SU-DHL-6 (cell line): Measurements from ENCODE around the gene H3-3A.

Source experiments
- H2AFZ ChIP-seq: fragments of 200-600 bp; sonication (generic); 2 replicates; pipeline ENCODE4 v1.6.1; 2014; ENCODE audit warnings: low read depth, mild to moderate bottlenecking, moderate library complexity, mixed read lengths, antibody characterized with exemption, low read length; ENCODE audit not compliant: severe bottlenecking
- H3F3A ChIP-seq: fragments of 200-600 bp; shearing (Covaris generic); 2 replicates; pipeline ENCODE4 v1.6.0; 2016; ENCODE audit warnings: antibody characterized with exemption, mild to moderate bottlenecking; ENCODE audit not compliant: insufficient read depth
- H3K27ac ChIP-seq: fragments of 200-600 bp; sonication (generic); 2 replicates; pipeline ENCODE4 v1.5.1; 2016; ENCODE audit warnings: low read depth, mild to moderate bottlenecking, low read length, moderate library complexity, mixed read lengths
- H3K27me3 ChIP-seq: fragments of 200-600 bp; sonication (generic), shearing (Covaris generic); 2 replicates; pipeline ENCODE4 v1.6.0; 2014; ENCODE audit warnings: mild to moderate bottlenecking, low read length
- H3K36me3 ChIP-seq: fragments of 200-600 bp; sonication (generic); 2 replicates; pipeline ENCODE4 v1.6.1; 2014; ENCODE audit warnings: mild to moderate bottlenecking, low read length, mixed read lengths
- H3K4me2 ChIP-seq: fragments of 300-600, 200-600 bp; shearing (Covaris generic), sonication (generic); 2 replicates; pipeline ENCODE4 v1.6.0; 2014; ENCODE audit warnings: low read length, low read depth, mild to moderate bottlenecking; ENCODE audit not compliant: poor library complexity, severe bottlenecking
- H3K4me3 ChIP-seq: fragments of 200-600 bp; sonication (generic); 2 replicates; pipeline ENCODE4 v1.5.1; 2014; ENCODE audit warnings: antibody characterized with exemption, low read length, mild to moderate bottlenecking, mixed read lengths; ENCODE audit not compliant: insufficient read depth, poor library complexity, severe bottlenecking
- H3K79me2 ChIP-seq: fragments of 200-600 bp; sonication (generic); 2 replicates; pipeline ENCODE4 v1.6.1; 2014; ENCODE audit warnings: mild to moderate bottlenecking, low read length, moderate library complexity; ENCODE audit not compliant: insufficient read depth
- H3K9ac ChIP-seq: fragments of 200-600 bp; sonication (generic); 2 replicates; pipeline ENCODE4 v1.7.0; 2014; ENCODE audit warnings: mild to moderate bottlenecking, low read length
- H3K9me2 ChIP-seq: fragments of 200-600 bp; sonication (generic); replicated peaks from 2 replicates; pipeline ENCODE4 v1.6.1; 2014; ENCODE audit warnings: low read length; ENCODE audit not compliant: insufficient read depth
- H3K9me3 ChIP-seq: fragments of 200-600 bp; sonication (generic); 2 replicates; pipeline ENCODE4 v1.6.1; 2014; ENCODE audit warnings: low read length, mixed read lengths; ENCODE audit not compliant: insufficient read depth
- H4K20me1 ChIP-seq: fragments of 200-600 bp; sonication (generic); 2 replicates; pipeline ENCODE4 v1.6.1; 2014; ENCODE audit warnings: low read depth, mild to moderate bottlenecking, antibody characterized with exemption, low read length, moderate library complexity, mixed read lengths
- CTCF ChIP-seq: fragments of 200-600 bp; sonication (generic); IDR thresholded peaks from one replicate; pipeline ENCODE4 v1.5.1; 2017; ENCODE audit warnings: antibody characterized with exemption, mild to moderate bottlenecking, low read length, moderate library complexity; ENCODE audit not compliant: insufficient read depth, poor library complexity, severe bottlenecking
- EZH2phosphoT487 ChIP-seq: fragments of 200-600 bp; sonication (generic), shearing (Covaris generic); conservative IDR thresholded peaks from 2 replicates; pipeline ENCODE4 v1.6.1; 2018; ENCODE audit warnings: mild to moderate bottlenecking, antibody characterized with exemption, low read length, moderate library complexity, mixed read lengths

The H3-3A gene

GRCh38 chr1:226112626-226113025 lies 50.1 kb downstream of the H3-3A start:
- Histone ChIP-seq H3K27me3 (no peaks in the 10 kb centered on the region), H3K4me2 (no peak overlapping the region), H2AFZ (no peak overlapping the region), H3K9me2 (no peaks in the 10 kb centered on the region), H3K9ac (no peak overlapping the region), H4K20me1 (no peaks in the 10 kb centered on the region), H3K27ac (no peak overlapping the region), H3K4me3 (no peak overlapping the region), H3K79me2 (no peaks in the 10 kb centered on the region), H3F3A (peaks cover 21% of the 10 kb centered on the region), H3K9me3 (no peaks in the 10 kb centered on the region), H3K36me3 (no peaks in the 10 kb centered on the region)
- TF ChIP-seq CTCF (no peak), EZH2phosphoT487 (no peak)

DNA sequence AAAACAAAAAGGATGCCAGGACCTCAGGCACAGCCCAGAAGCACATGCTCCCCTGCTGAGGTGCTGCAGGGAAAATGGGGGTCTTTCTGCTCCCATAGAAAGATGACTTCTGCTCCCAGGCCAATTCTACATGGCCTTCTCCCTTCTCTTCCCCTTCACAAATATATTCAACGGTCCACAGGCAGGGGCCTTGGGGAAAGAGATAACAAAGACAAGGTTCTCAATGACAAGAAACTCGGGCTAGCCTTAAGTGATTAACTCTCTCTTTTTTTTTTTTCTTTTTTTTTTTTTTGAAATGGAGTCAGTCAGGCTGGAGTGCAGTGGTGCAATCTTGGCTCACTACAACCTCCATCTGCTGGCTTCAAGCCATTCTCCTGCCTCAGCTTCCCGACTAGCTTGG lies 54.2 kb downstream of the H3-3A start:
- no peaks in the 10 kb centered on the region for H4K20me1 ChIP-seq

GRCh38 chr1:226117330-226117729 lies 54.8 kb downstream of the H3-3A start:
- H3K4me2 ChIP-seq: no peak overlapping the region
- H2AFZ ChIP-seq: no peak overlapping the region
- H3K27ac ChIP-seq: no peak overlapping the region
- H3K9me2 ChIP-seq: no peaks in the 10 kb centered on the region
- H3K79me2 ChIP-seq: no peaks in the 10 kb centered on the region
- H3F3A ChIP-seq: peaks cover 9% of the 10 kb centered on the region
- no peaks in the 10 kb centered on the region for H4K20me1 ChIP-seq
- H3K27me3 ChIP-seq: no peaks in the 10 kb centered on the region
- no peaks in the 10 kb centered on the region for H3K9me3 ChIP-seq
- no peaks in the 10 kb centered on the region for H3K36me3 ChIP-seq
- H3K4me3 ChIP-seq: no peak overlapping the region
- no peak for TF ChIP-seq EZH2phosphoT487
- no peak for TF ChIP-seq CTCF
- H3K9ac ChIP-seq: no peak overlapping the region

More for the DNA sequence above, 54.2 kb downstream of the H3-3A start:
- H3K9ac ChIP-seq: no peak overlapping the region
- no peaks in the 10 kb centered on the region for H3K9me3 ChIP-seq
- no peaks in the 10 kb centered on the region for H3K79me2 ChIP-seq
- H3K4me2 ChIP-seq: no peak overlapping the region
- no peak overlapping the region for H2AFZ ChIP-seq
- no peak for TF ChIP-seq EZH2phosphoT487
- TF ChIP-seq CTCF: no peak
- H3K4me3 ChIP-seq: no peak overlapping the region
- H3K27ac ChIP-seq: no peak overlapping the region
- peaks cover 8% of the 10 kb centered on the region; the same call in 1 of the 2 replicates for H3F3A ChIP-seq
- no peaks in the 10 kb centered on the region for H3K9me2 ChIP-seq
- no peaks in the 10 kb centered on the region for H3K36me3 ChIP-seq
- no peaks in the 10 kb centered on the region for H3K27me3 ChIP-seq
